Measurements from ENCODE around the gene TCF12. TPM values are rescaled to one million over a fixed set of nuclear protein-coding genes. Genes with fewer than 3 reads are reported as not detected.

TCF12 gene
- total RNA-seq, 1 donor from 2014 or later: 149 TPM

DNA sequence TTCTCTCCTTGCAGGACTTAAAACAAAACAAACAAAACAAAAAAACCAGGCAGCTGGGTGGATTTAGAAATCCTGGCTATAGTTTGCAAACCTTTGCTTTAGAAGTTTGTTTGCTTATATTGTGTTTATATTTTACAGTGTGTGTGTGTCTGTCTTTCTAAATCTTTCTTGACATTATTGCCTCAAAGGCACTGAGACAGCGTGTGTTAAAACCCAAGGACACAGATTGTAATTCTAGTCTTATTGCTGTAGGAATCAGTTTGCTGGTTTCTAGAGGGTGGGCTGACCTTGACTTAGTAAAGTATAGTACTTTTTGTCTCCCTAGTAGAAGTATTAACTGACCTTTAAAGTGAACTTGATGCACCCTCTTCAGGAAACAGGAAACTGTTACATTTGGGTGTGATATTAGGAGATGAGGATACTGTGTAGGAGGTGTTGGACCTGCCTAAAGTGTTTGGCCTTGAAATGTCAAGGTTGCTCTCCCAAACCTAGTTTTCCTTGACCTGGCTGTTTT, 71.0 kb downstream of the TCF12 start:
- H3K79me2 ChIP-seq (ENCODE audit: low read depth): peaks cover 100% of the 10 kb centered on the region

DNA sequence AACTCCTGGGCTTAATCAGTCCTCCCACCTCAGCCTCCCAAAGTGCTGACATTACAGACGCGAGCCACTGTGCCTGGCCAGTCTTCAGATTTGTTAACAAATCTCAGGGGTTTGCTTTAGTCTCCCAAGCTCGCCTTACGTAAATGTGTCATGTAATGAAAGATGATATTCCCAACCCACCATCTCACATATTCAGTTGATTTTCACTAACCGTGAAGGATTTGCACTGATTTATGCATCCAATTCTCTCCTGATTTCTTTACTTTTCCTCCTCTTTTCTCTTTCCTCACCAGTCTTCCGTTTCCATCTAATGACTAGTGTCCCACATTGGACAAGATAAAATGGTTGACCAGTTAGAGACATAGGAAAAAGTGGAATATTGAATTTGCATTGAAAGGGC, 72.6 kb downstream of the TCF12 start:
- no peak for DNase-seq (ENCODE audit: low spot score)
- Histone ChIP-seq H3F3A (ENCODE audit: low read depth) (no peaks in the 10 kb centered on the region), H3K27ac (no peak overlapping the region), H3K79me2 (ENCODE audit: low read depth) (peaks cover 100% of the 10 kb centered on the region), H2AFZ (replicated peaks) (no peak overlapping the region), H3K4me2 (no peak overlapping the region), H3K36me3 (peaks cover 6% of the 10 kb centered on the region), H3K4me3 (no peak overlapping the region), H3K27me3 (no peaks in the 10 kb centered on the region), H3K9me3 (ENCODE audit: low read depth) (no peaks in the 10 kb centered on the region), H3K9ac (no peak overlapping the region), H3K4me1 (peaks cover 8% of the 10 kb centered on the region), H4K20me1 (ENCODE audit: low read depth) (peaks cover 81% of the 10 kb centered on the region)
- no peaks in the 10 kb centered on the region for H3K27me3 Mint-ChIP-seq (ENCODE audit: insufficient read depth, low read depth)
- H3K36me3 Mint-ChIP-seq: peaks cover 31% of the 10 kb centered on the region
- no peak for TF ChIP-seq EZH2phosphoT487 (IDR thresholded peaks at IDR 0.05)
- TF ChIP-seq, protein P1, sequence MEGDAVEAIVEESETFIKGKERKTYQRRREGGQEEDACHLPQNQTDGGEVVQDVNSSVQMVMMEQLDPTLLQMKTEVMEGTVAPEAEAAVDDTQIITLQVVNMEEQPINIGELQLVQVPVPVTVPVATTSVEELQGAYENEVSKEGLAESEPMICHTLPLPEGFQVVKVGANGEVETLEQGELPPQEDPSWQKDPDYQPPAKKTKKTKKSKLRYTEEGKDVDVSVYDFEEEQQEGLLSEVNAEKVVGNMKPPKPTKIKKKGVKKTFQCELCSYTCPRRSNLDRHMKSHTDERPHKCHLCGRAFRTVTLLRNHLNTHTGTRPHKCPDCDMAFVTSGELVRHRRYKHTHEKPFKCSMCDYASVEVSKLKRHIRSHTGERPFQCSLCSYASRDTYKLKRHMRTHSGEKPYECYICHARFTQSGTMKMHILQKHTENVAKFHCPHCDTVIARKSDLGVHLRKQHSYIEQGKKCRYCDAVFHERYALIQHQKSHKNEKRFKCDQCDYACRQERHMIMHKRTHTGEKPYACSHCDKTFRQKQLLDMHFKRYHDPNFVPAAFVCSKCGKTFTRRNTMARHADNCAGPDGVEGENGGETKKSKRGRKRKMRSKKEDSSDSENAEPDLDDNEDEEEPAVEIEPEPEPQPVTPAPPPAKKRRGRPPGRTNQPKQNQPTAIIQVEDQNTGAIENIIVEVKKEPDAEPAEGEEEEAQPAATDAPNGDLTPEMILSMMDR (IDR thresholded peaks at IDR 0.05): no peak
- TF ChIP-seq EZH2 (IDR thresholded peaks at IDR 0.05): no peak
- peaks cover 29% of the 10 kb centered on the region for H3K9me3 Mint-ChIP-seq
- peaks cover 4% of the 10 kb centered on the region for H3K4me1 Mint-ChIP-seq
- no peak overlapping the region for H3K4me3 Mint-ChIP-seq
- no peak overlapping the region for H3K27ac Mint-ChIP-seq

More for the DNA sequence above, 71.0 kb downstream of the TCF12 start:
- Histone ChIP-seq H3K9ac (no peak overlapping the region), H3K4me3 (no peak overlapping the region), H3K9me3 (ENCODE audit: low read depth) (no peaks in the 10 kb centered on the region), H3K4me1 (peaks cover 10% of the 10 kb centered on the region), H3F3A (ENCODE audit: low read depth) (peaks cover 8% of the 10 kb centered on the region), H3K27me3 (no peaks in the 10 kb centered on the region), H3K36me3 (peaks cover 6% of the 10 kb centered on the region), H4K20me1 (ENCODE audit: low read depth) (peaks cover 90% of the 10 kb centered on the region), H3K4me2 (no peak overlapping the region), H2AFZ (replicated peaks) (no peak overlapping the region), H3K27ac (no peak overlapping the region)
- H3K36me3 Mint-ChIP-seq: peaks cover 29% of the 10 kb centered on the region
- H3K27me3 Mint-ChIP-seq (ENCODE audit: insufficient read depth, low read depth): no peaks in the 10 kb centered on the region
- H3K9me3 Mint-ChIP-seq: peaks cover 18% of the 10 kb centered on the region
- no peak overlapping the region for H3K4me3 Mint-ChIP-seq
- TF ChIP-seq, protein P1 (IDR thresholded peaks at IDR 0.05): no peak
- DNase-seq (ENCODE audit: low spot score): no peak
- peaks cover 7% of the 10 kb centered on the region for H3K4me1 Mint-ChIP-seq
- no peak overlapping the region for H3K27ac Mint-ChIP-seq

DNA sequence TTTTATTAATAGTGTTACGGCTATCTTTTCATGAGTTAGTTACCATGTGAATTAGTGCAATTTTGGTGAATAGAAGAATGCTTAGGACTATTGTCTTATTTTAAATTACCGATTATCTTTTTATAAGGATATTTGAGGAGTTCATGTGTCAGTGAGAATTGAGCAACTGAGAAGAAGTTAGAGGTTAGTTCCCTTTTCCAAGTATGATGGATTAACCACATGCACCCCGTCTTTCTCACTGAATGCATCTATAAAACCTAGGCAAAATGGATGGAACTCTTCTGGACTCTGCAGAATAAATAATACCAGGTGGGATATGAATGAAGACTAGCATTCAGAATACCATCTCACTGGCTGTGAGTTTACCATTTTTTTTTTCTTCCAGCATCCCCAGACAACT, 74.3 kb downstream of the TCF12 start:
- Histone ChIP-seq H3K4me3 (no peak overlapping the region), H4K20me1 (ENCODE audit: low read depth) (peaks cover 69% of the 10 kb centered on the region), H3K4me1 (no peaks in the 10 kb centered on the region), H3K9me3 (ENCODE audit: low read depth) (no peaks in the 10 kb centered on the region), H3K27me3 (no peaks in the 10 kb centered on the region), H3K27ac (no peak overlapping the region), H3K36me3 (peaks cover 6% of the 10 kb centered on the region), H3F3A (ENCODE audit: low read depth) (no peaks in the 10 kb centered on the region), H3K9ac (no peak overlapping the region), H3K4me2 (no peak overlapping the region), H2AFZ (replicated peaks) (no peak overlapping the region), H3K79me2 (ENCODE audit: low read depth) (peaks cover 100% of the 10 kb centered on the region)
- Mint-ChIP-seq H3K36me3 (peaks cover 43% of the 10 kb centered on the region), H3K9me3 (peaks cover 42% of the 10 kb centered on the region), H3K4me1 (peaks cover 4% of the 10 kb centered on the region), H3K27me3 (ENCODE audit: insufficient read depth, low read depth) (no peaks in the 10 kb centered on the region), H3K4me3 (no peak overlapping the region), H3K27ac (no peak overlapping the region)
- DNase-seq (ENCODE audit: low spot score): no peak
- no peak for TF ChIP-seq EZH2phosphoT487 (IDR thresholded peaks at IDR 0.05)
- TF ChIP-seq, protein P1 (IDR thresholded peaks at IDR 0.05): no peak
